GM10266 (cell line): Measurements from ENCODE around the gene TEX54.
"Not testable (repeated sequence)": the region's sequence is repeated elsewhere in the genome, so short reads cannot be mapped to it uniquely, and the experiment has no call there.

Source experiments
- DNase-seq: peaks from one replicate; pipeline ENCODE4 v3.0.0; 2012; ENCODE audit errors: extremely low spot score
- TF ChIP-seq, protein P1 (sequence below): IDR thresholded peaks from 2 replicates; pipeline ENCODE4 v1.5.1; 2012; ENCODE audit warnings: mild to moderate bottlenecking, low read depth; ENCODE audit not compliant: control insufficient read depth, insufficient read depth; ENCODE audit errors: missing control alignments

The TEX54 gene

DNA sequence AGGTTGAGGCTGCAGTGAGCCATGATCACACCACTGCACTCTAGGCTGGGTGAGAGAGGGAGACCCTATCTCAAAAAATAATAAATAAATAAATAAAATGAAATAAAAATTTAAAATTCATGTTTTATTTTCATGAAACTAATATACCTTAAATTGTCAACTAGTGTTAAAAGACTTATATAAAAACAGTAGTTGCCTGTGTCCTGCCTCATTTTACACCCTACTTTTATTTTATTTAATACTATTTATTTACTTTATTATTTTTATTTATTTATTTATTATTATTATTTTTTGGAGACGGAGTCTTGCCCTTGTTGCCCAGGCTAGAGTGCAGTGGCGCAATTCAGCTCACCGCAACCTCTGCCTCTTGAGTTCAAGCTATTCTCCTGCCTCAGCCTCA, 11.5 kb upstream of the TEX54 start:
- TF ChIP-seq, protein P1, sequence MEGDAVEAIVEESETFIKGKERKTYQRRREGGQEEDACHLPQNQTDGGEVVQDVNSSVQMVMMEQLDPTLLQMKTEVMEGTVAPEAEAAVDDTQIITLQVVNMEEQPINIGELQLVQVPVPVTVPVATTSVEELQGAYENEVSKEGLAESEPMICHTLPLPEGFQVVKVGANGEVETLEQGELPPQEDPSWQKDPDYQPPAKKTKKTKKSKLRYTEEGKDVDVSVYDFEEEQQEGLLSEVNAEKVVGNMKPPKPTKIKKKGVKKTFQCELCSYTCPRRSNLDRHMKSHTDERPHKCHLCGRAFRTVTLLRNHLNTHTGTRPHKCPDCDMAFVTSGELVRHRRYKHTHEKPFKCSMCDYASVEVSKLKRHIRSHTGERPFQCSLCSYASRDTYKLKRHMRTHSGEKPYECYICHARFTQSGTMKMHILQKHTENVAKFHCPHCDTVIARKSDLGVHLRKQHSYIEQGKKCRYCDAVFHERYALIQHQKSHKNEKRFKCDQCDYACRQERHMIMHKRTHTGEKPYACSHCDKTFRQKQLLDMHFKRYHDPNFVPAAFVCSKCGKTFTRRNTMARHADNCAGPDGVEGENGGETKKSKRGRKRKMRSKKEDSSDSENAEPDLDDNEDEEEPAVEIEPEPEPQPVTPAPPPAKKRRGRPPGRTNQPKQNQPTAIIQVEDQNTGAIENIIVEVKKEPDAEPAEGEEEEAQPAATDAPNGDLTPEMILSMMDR = no peak
- DNase-seq = no peak

DNA sequence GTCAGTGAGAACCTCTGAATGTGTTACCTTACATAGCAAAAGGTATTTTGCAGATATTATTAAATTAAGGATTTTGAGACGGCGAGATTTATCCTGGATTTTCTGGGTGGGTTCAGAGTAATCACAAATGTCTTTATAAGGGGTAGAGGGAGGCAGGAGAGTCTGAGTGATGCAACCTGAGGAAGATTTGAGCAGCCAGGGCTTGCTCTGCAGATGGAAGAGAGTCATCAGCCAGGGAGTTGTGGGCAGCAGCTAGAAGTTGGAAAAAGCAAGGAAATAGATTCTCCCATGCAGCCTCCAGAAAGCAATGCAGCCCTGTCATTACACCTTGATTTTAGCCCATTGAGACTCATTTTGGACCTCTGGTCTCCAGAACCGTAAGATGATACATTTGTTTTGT, 10.8 kb upstream of the TEX54 start:
- TF ChIP-seq, protein P1 = no peak
- DNase-seq = no peak

- DNase-seq = not testable (repeated sequence)
Observed at GRCh38 chr11:62842891-62843290, 10.2 kb upstream of the TEX54 start.

- TF ChIP-seq, protein P1 = no peak
- peak; percentile 18 for DNase-seq
Observed at GRCh38 chr11:62842171-62842741, 9.6 kb upstream of the TEX54 start.

DNA sequence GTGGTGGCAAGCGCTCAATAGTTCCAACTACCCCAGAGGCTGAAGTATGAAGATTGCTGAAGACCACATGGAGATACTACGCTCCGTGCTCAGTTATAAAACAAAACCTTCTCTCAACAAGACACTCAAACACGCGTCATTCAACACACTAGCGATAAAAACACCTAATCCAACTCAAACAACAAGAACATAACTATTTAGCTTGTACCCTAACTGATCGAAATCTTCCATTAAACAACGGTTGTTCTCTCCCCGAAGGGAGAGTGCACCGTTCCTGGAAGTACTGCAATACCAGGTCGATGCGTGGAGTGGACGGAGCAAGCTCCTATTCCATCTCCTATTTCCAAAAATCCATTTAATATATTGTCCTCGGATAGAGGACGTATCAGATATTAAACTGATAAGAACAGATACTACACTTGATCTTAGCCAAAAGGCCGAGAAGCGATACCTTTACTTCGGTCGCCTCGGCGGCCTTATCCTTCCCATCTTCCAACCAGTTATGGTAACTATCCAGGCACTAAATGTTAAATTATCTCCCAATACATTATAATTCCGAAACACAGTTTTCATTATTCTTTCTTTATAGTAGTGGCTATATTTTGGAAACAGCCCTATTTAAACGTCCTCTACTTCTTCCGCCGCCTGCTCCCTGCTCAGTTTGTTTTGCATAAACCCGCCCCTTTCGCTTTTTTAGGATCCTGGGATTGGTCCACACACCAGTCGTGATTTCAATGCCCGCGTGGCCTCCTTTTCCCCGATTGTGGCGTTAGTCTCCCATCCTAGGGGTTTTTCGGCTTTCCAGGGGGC, 8.9 kb upstream of the TEX54 start:
- TF ChIP-seq, protein P1 = no peak
- DNase-seq = peak; percentile 85

DNA sequence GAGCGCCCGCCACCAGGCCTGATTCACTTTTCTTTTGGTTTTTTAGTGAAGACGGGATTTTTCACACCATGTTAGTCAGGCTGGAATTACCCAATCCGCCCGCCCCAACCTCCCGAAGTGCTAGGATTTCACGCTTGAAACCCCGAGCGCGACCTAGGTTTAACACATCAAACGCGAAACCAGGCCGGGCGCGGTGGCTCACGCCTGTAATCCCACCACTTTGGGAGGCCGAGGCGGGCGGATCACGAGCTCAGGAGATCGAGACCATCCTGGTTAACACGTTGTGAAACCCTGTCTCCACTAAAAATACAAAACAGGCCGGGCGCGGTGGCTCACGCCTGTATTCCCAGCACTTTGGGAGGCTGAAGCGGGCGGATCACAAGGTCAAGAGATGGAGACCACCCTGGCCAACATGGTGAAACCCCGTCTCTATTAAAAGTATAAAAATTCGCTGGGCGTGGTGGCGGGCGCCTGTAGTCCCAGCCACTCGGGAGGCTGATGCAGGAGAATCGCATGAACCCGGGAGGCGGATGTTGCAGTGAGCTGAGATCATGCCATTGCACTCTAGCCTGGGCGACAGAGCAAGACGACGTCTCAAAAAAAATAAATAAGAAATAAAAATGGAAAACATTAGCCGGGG, 8.2 kb upstream of the TEX54 start:
- not testable (repeated sequence) for DNase-seq

- peak; percentile 85 for DNase-seq
Observed at GRCh38 chr11:62839050-62839945, 6.7 kb upstream of the TEX54 start, which contains the start of gene WDR74. Gene WDR74 (minus strand): TSS chr11:62839590. CDS start chr11:62839570, 20 bp downstream.

More at GRCh38 chr11:62839050-62839945, 6.7 kb upstream of the TEX54 start, which contains the start of gene WDR74:
- TF ChIP-seq, protein P1 = no peak
